Body of pancreas (tissue), 4 donors: ENCODE measurements around the gene CFAP97D2. TPM values are rescaled to one million over a fixed set of nuclear protein-coding genes. Genes with fewer than 3 reads are reported as not detected.

Experiments
- ATAC-seq: fragments of 150-250 bp; one replicate; pipeline ENCODE4 v1.9.1; 2016
- DNase-seq, 4 donors: peaks; one replicate each; pipeline ENCODE4 v3.0.0-alpha.2; 2019
- H3K27ac ChIP-seq, 4 donors: fragments of 200-600 bp; sonication (generic); 1 replicate in 3 of 4; 2 replicates in 1 of 4; pipeline versions ENCODE4 v1.5.1 to v1.6.1; 2016 to 2019; ENCODE audit warnings: mild to moderate bottlenecking in 1 of 4, mixed read lengths in 1 of 4, moderate library complexity in 1 of 4
- H3K27me3 ChIP-seq, 2 donors: fragments of 200-600 bp; sonication (generic); one replicate each; pipeline ENCODE4 v1.6.0; 2016; ENCODE audit warnings: mild to moderate bottlenecking in 1 of 2
- H3K36me3 ChIP-seq, 2 donors: fragments of 200-600 bp; sonication (generic); replicated peaks in 1 of 2; 2 replicates each; pipeline ENCODE4 v1.5.1; 2016; ENCODE audit warnings: low read depth in 2 of 2; ENCODE audit not compliant: insufficient read depth in 1 of 2
- H3K4me1 ChIP-seq: fragments of 200-600 bp; sonication (generic); one replicate; pipeline ENCODE4 v1.6.0; 2016
- H3K4me3 ChIP-seq, 2 donors: fragments of 200-600 bp; sonication (generic); 1 replicate in 1 of 2; 2 replicates in 1 of 2; pipeline ENCODE4 v1.5.1; 2016 to 2019
- H3K9me3 ChIP-seq, 3 donors: fragments of 200-600 bp; sonication (generic); 1 replicate in 2 of 3; 2 replicates in 1 of 3; pipeline ENCODE4 v1.5.1; 2016
- POLR2A ChIP-seq, 3 donors: fragments of 450-650 bp; IDR thresholded peaks; one replicate each; pipeline ENCODE4 v1.6.1; 2016; ENCODE audit warnings: antibody characterized with exemption in 3 of 3, mild to moderate bottlenecking in 2 of 3
- WGBS, 2 donors: methylation state at CpG; one replicate each; pipeline ENCODE4 v1.1.5; 2017; 5-methylcytosine and 5-hydroxymethylcytosine counted together
- intact Hi-C: fragments of 100-400 bp; cut with DNase I; formaldehyde crosslinking; loops from one replicate; pipeline ENCODE4 v1.15.1; 2023
- total RNA-seq, 2 donors: library from RNA; depleted of rRNA; stranded (reverse); fragments of >200 nt; gene quantifications; one replicate each; pipeline ENCODE4 v1.1.0, GENCODE V29; 2016
- TF ChIP-seq, protein P1 (sequence below), 7 experiments: fragments of 450-650 bp in 4 of 7; fragments of 200-600 bp in 3 of 7; sonication (generic) in 3 of 7; IDR thresholded peaks; one replicate each; pipeline ENCODE4 v1.5.1; 2016 to 2019; ENCODE audit warnings: antibody characterized with exemption in 7 of 7

The CFAP97D2 gene
- total RNA-seq, 2 donors from 2014 or later: not detected

DNA sequence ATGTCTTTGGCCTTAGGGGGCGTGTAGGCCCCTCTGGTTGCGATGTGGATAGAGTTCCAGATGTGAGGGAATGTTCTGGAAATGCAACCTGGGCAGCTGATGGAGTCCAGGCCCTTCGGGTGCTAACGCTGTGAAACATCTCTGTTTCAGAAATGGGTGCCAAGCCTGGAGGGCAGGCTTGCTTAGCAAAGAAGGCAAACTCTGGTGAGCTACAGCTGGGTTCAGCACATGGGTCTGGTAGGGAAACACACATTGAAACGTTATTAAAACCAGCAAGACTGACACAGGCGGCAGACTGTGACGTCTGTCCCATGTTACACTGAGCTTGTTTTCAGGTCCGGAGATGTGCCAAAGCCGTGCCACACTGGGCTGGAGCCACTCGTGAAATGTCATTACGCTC, 47.0 kb downstream of the CFAP97D2 start:
- intact Hi-C loops: loop anchor here (5.0 kb wide), 1 partner anchor 274 kb away; no protein-coding TSS in a partner anchor
- no peaks in the 10 kb centered on the region for H3K9me3 ChIP-seq
- H3K27me3 ChIP-seq: no peaks in the 10 kb centered on the region
- DNase-seq (peak; percentile 47 to 63 (median 58)), ATAC-seq (peak; percentile 57)
- peaks cover 25% of the 10 kb centered on the region for H3K4me1 ChIP-seq
- 40 to 43% methylated on average over 11 of the region's 11 CpGs for WGBS, 2 donors
- TF ChIP-seq POLR2A (IDR thresholded peaks at IDR 0.05): no peak
- TF ChIP-seq, protein P1, sequence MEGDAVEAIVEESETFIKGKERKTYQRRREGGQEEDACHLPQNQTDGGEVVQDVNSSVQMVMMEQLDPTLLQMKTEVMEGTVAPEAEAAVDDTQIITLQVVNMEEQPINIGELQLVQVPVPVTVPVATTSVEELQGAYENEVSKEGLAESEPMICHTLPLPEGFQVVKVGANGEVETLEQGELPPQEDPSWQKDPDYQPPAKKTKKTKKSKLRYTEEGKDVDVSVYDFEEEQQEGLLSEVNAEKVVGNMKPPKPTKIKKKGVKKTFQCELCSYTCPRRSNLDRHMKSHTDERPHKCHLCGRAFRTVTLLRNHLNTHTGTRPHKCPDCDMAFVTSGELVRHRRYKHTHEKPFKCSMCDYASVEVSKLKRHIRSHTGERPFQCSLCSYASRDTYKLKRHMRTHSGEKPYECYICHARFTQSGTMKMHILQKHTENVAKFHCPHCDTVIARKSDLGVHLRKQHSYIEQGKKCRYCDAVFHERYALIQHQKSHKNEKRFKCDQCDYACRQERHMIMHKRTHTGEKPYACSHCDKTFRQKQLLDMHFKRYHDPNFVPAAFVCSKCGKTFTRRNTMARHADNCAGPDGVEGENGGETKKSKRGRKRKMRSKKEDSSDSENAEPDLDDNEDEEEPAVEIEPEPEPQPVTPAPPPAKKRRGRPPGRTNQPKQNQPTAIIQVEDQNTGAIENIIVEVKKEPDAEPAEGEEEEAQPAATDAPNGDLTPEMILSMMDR (IDR thresholded peaks at IDR 0.05): no peak
- peak overlapping the region; percentile 21 to 57 (median 27) for H3K27ac ChIP-seq
- H3K36me3 ChIP-seq: no peaks in the 10 kb centered on the region
- no peak overlapping the region for H3K4me3 ChIP-seq

DNA sequence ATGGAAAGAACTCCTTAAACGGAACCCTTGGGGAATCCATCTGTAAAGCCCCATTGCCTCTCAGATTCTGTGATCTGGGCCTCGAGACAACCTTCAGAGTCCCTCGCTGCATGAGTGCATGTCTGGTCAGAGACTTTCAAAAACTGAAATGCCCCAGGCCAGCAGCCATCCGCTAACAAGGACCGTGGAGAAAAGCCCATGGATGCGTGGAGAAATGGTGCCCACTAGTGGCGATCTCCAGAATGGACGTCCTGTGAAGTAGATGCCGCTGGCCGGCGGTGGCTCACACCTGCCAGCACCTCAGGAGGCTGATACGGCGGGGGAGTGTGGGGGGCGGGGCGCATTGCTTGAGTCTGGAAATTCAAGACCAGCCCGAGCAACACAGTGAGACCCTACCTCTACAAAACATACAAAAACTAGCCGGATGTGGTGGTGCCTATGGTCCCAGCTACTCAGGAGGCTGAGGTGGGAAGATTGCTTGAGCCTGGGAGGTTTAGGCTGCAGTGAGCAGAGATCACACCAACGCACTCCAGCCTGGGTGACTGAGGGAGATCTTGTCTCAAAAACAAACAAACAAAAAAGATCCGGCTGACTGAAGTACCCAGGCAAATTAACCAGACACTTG, 47.8 kb downstream of the CFAP97D2 start:
- WGBS, 2 donors: 3 to 6% methylated on average over 7 to 19 of the region's 19 CpGs
- H3K9me3 ChIP-seq: no peaks in the 10 kb centered on the region
- H3K27ac ChIP-seq: peak overlapping the region; percentile 21 to 57 (median 27)
- H3K4me1 ChIP-seq: peaks cover 25% of the 10 kb centered on the region
- no peaks in the 10 kb centered on the region for H3K36me3 ChIP-seq
- no peaks in the 10 kb centered on the region for H3K27me3 ChIP-seq
- no peak for TF ChIP-seq POLR2A (IDR thresholded peaks at IDR 0.05)
- TF ChIP-seq, protein P1 (IDR thresholded peaks at IDR 0.05): peak; percentile 87 to 98 (median 98)
- no peak overlapping the region for H3K4me3 ChIP-seq
- intact Hi-C loops: loop anchor here (5.0 kb wide), 1 partner anchor 275 kb away; no protein-coding TSS in a partner anchor
- DNase-seq (peak; percentile 91 to 96 (median 94)), ATAC-seq (peak; percentile 93)

DNA sequence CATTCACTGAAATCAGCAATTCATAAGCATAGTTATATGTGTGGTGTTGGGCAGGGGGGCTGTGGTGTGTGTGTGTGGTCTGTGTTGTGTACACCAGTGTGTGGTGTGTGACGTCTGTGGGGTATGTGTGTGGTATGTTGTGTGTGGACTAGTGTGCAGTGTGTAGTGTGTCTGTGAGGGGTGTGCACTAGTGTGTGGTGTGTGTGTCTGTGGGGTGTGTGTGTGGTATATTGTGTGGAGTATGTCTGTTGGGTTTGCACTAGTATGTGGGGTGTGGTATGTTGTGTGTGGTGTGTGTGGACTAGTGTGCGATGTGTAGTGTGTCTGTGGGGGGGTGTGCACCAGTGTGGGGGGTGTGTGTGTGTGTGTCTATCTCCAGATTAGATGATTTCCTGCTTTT, 48.5 kb downstream of the CFAP97D2 start:
- Histone ChIP-seq H3K4me1 (peaks cover 21% of the 10 kb centered on the region), H3K9me3 (no peaks in the 10 kb centered on the region), H3K36me3 (no peaks in the 10 kb centered on the region), H3K27me3 (no peaks in the 10 kb centered on the region), H3K27ac (no peak overlapping the region), H3K4me3 (no peak overlapping the region)
- ATAC-seq (no peak), DNase-seq (no peak)
- TF ChIP-seq, protein P1 (IDR thresholded peaks at IDR 0.05): no peak
- no peak for TF ChIP-seq POLR2A (IDR thresholded peaks at IDR 0.05)
- 65 to 80% methylated on average over 2 of the region's 2 CpGs for WGBS, 2 donors
- intact Hi-C loops: loop anchor here (5.0 kb wide), 1 partner anchor 275 kb away; no protein-coding TSS in a partner anchor

DNA sequence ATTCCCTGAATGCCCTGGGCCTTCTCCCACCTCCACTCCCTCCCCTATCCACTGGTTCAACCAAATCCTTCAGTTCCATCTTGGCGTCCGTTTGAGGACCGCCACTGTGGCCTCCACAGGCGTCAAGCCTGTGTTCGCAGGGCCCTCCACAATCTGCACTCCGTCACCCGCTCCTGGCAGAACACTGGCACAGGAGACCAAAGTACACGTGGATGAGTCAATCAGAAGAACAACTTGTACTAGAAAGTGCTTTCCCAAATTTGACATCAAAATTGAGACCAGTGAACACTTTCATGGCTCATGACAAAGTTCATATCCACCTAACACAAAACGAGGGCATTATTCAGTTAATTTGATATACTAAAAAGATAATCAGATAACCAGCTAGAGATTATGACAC, 49.1 kb downstream of the CFAP97D2 start:
- no peaks in the 10 kb centered on the region for H3K9me3 ChIP-seq
- no peak overlapping the region for H3K4me3 ChIP-seq
- no peaks in the 10 kb centered on the region for H3K27me3 ChIP-seq
- WGBS, 2 donors: 52 to 63% methylated on average over 9 of the region's 9 CpGs
- TF ChIP-seq, protein P1 (IDR thresholded peaks at IDR 0.05): no peak
- TF ChIP-seq POLR2A (IDR thresholded peaks at IDR 0.05): no peak
- no peak overlapping the region for H3K27ac ChIP-seq
- no peaks in the 10 kb centered on the region for H3K36me3 ChIP-seq
- intact Hi-C loops: loop anchor here (5.0 kb wide), 1 partner anchor 276 kb away; no protein-coding TSS in a partner anchor
- H3K4me1 ChIP-seq: peaks cover 16% of the 10 kb centered on the region
- no peak for DNase-seq
- ATAC-seq: no peak

DNA sequence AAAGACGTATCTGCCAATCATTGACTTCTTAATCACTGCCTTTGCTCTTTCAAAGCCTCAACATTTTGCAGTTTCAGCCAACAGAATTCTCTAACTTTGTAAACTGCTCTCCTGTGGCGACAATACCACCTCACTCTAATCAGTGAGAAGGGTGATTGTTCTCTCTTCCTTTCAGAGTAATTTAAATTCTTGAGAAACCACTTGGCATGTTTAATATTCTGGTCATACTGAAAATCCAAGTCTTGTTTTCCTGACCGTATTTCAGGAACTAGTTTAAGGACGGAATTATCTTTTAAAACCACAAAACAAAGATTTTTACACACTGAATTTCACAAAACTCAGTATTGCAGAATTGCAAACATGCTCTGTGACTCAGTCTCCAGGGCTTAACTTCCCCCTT, 50.4 kb downstream of the CFAP97D2 start:
- no peak overlapping the region for H3K4me3 ChIP-seq
- no peak for DNase-seq
- H3K27me3 ChIP-seq: no peaks in the 10 kb centered on the region
- ATAC-seq: no peak
- intact Hi-C loops: loop anchor here (5.0 kb wide), 1 partner anchor 277 kb away; no protein-coding TSS in a partner anchor
- no peak for TF ChIP-seq POLR2A (IDR thresholded peaks at IDR 0.05)
- TF ChIP-seq, protein P1 (IDR thresholded peaks at IDR 0.05): no peak
- H3K9me3 ChIP-seq: no peaks in the 10 kb centered on the region
- H3K4me1 ChIP-seq: peaks cover 19% of the 10 kb centered on the region
- no peaks in the 10 kb centered on the region for H3K36me3 ChIP-seq
- WGBS, 2 donors: 57 to 70% methylated on average over 4 of the region's 4 CpGs
- H3K27ac ChIP-seq: no peak overlapping the region
